Testis (tissue), 2 donors: ENCODE results near the gene SLC45A1.

Experiments used
- CTCF ChIP-seq, 3 experiments: fragments of 450-650 bp in 2 of 3; fragments of 200-600 bp in 1 of 3; sonication (generic) in 1 of 3; IDR thresholded peaks; one replicate each; pipeline ENCODE4 v1.5.1; 2016 to 2019; ENCODE audit warnings: antibody characterized with exemption in 3 of 3, mild to moderate bottlenecking in 2 of 3, moderate library complexity in 1 of 3
- POLR2A ChIP-seq: fragments of 450-650 bp; IDR thresholded peaks from one replicate; pipeline ENCODE4 v1.6.1; 2017; ENCODE audit warnings: antibody characterized with exemption, mild to moderate bottlenecking, moderate library complexity

GRCh38 chr1:8311068-8311718 is 6.7 kb upstream of the SLC45A1 start:
- TF ChIP-seq CTCF (IDR thresholded peaks at IDR 0.05) (no peak), POLR2A (no peak)
